ENCODE data around the gene ADAMTS14.

ADAMTS14 gene

DNA sequence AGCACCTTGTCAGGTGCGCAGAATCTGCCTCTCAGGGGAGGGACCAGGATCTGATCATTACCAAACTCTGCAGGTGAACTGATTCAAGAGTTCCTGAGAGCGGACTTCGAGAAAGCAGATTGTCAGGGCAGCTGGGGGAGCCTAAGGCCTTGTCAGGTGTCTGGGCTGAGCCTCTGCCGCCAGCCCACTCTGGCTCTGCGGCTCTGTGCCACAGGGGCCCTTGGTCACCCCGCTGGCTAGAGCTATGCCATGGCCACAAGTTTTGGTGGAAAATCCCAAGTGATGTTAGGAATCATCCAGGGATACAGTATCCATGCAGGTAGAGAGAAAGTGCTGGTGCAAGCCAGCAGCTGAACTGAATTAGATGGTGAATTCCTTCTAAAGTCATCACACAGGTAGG, 4.2 kb downstream of the ADAMTS14 start:
- FAIRE-seq: no peak

GRCh38 chr10:70677016-70677415, 4.7 kb downstream of the ADAMTS14 start:
- FAIRE-seq: no peak

GRCh38 chr10:70677620-70678249, 5.4 kb downstream of the ADAMTS14 start:
- FAIRE-seq: no peak

GRCh38 chr10:70678250-70678635, 5.9 kb downstream of the ADAMTS14 start:
- FAIRE-seq: no peak

GRCh38 chr10:70678757-70679489, 6.6 kb downstream of the ADAMTS14 start:
- FAIRE-seq: no peak

DNA sequence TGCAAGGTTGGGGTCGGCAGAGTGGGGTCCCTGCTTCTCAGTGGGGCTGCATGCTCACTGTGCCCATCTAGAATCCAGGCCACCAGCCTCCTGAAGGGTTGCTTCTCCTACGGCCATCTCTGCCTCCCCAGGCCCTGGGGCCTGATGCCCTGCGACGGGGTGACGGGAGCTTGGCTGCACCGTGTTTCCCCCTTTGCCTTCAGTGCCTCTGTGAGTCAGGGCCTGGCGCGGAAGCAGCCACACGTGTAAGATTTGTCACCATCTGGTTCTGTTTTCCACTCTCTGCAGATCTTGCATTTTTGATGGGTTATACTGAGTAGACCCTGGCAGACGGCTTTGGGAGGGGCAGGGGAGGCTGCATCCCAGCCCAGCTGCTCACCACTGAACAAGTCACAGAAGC, 7.2 kb downstream of the ADAMTS14 start:
- no peak for FAIRE-seq

DNA sequence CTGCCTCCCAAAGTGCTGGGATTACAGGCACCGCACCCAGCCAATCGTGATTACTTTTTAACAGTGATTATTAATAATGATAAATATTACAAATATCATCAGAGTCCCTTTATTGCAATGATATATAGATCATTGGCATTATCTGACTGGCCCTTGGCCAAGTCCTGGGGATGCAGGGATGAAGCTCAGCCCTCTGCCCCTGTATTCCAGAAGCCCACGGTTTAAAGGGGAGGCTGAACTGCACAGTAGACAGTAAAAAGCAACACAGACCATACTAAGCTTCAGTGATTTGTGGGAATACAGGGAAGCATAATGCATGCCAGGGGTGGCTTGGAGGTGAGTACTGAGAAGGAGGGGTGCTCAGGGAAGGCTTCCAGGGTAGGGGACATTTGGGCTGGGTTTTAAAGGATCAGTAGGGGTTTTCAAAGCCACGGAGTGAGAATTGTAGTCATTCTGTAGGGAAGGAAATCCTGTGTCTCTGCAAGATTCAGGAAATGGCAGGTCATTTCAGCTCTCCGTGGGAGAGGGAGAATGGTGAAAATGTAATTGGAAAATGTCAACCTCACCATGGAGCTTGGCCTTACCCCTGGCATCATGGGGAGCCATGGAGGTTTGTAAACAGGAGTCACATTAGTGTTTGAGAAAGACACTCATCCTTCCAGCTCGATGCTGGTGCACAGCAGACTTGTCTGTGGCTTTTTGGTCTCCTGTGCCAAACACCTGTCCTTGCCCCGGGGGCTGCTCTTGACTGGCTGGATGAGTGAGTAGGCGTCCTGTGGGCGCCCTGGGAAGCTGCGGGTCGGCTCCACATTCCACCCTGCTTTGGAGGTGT, 8.8 kb downstream of the ADAMTS14 start:
- no peak for FAIRE-seq

GRCh38 chr10:70681731-70682005, 9.4 kb downstream of the ADAMTS14 start:
- no peak for FAIRE-seq

- FAIRE-seq: no peak
Observed at GRCh38 chr10:70682920-70683600, 10.8 kb downstream of the ADAMTS14 start.

- FAIRE-seq: no peak
Observed at GRCh38 chr10:70683601-70683934, 11.3 kb downstream of the ADAMTS14 start.

- FAIRE-seq: no peak
Observed at GRCh38 chr10:70683940-70684339, 11.6 kb downstream of the ADAMTS14 start.

DNA sequence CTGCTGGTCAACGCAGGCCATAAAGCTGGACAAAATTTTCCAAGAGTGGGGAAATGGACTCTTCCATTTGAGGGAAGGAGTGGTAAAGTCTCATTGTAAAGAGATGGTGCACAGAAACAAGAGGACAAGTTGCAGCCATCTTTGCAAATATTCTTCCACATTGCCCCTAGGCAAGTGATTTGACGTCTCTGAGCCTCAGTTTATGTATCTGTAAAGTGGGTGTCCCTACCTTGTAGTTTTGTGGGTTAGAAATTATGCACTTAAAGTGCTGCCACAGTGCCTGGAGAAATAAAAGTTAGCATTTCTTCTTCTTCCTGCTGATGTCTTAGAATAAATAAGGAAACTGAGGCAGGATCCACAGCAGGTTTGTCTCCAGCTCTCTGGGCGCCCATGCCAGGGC, 12.1 kb downstream of the ADAMTS14 start:
- FAIRE-seq: no peak

- FAIRE-seq: no peak
Observed at GRCh38 chr10:70684839-70685454, 12.6 kb downstream of the ADAMTS14 start.

DNA sequence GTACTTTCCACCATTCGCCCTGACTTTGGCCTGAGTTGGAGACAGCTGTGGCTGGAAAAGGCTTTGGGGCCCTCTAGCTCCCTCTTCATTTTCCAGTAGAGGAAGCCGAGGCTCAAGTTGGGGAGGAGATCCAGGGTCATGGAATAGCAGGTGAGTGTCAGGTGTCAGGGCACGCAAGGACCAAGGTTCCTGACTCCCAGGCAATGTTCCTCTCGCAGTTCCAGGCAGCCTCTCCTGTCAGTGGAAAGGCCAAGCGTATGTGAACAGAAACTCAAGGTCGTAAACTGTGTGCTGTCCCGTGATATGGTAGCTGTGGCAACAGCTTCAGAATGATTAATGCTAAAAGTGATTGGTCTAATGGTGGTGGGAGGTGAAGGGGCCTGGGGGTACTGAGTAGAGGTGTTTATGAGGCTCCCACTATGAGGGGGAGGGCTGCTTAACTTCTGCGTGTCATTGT, 13.2 kb downstream of the ADAMTS14 start:
- no peak for FAIRE-seq

DNA sequence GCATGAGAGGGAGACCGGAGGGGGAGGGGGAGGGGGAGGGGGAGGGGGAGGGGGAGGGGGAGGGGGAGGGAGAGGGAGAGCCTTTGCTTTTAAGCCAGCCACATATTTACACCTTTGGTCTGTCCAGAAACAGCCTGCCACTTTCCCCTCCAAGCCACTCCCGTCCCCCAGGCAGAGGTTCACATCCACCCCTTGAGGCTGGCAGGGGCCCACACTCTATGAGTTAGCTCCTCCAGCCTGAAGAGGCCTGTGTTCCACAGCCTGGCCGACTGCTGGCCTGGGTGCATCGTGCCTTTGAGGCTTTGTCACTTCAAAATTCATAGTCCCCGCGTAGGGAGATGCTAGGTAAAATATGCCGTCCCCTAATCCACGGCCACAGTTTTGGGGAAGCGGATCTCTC, 16.5 kb downstream of the ADAMTS14 start:
- no peak for FAIRE-seq

DNA sequence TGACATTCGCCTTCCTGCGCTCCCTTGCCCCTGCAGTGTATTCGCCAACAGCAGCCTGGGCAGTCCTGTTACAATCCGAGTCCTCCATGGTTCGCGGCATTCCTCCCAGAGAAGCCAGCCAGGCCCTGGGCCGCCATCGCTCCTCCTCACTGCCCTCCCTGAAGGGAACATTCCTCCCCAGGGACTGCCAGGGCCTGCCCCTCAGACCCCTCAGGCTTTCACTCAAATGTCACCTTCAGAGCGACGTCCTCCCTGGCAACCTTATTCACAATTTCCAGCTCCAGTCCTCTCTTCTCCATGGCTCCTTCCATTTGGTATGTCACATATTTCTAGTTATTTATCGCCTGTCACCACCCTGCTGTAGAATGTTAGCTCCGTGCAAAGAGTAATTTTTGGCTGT, 17.4 kb downstream of the ADAMTS14 start:
- no peak for FAIRE-seq

- FAIRE-seq: no peak
Observed at GRCh38 chr10:70690589-70690988, 18.3 kb downstream of the ADAMTS14 start.

GRCh38 chr10:70691611-70692010, 19.3 kb downstream of the ADAMTS14 start:
- no peak for FAIRE-seq

GRCh38 chr10:70692043-70692603, 19.8 kb downstream of the ADAMTS14 start:
- FAIRE-seq: no peak

DNA sequence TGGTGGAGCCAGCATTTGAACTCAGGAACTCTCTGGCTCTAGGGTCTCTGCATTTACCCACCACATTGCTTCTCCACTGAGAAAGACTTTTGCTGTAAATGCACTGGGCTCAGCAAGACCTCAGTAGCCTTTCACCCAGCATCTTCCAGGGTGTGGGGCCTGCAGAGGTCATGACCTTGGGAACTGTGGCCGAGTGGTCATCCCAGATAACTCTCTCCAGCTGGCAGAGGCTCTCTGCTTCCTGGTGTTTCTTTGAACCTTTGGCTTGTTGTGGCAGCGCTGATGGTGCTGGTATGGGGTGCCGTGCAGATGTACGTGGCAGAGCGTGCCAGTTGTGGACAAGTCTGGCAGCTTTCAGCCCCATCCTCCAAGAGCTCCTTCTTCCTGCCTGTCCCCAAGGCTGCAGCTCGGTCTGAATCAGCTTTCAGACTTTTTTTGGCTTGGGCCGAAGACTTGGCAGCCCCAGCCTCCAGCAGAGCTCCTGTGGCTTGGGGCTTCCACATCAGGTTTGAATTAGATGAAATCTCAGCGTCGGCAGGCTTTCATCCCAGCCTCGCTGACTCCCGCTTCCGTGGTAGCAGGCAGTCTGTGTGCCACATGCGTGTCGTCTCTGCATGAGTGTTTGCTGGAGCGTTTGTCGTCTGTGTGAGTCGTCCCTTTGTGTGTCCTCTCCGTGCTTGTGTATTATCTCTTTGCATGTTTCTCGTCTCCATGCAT, 21.5 kb downstream of the ADAMTS14 start:
- FAIRE-seq: no peak

- no peak for FAIRE-seq
Observed at GRCh38 chr10:70694418-70695141, 22.3 kb downstream of the ADAMTS14 start.

All from G401.6 (cell line).